GM18870 (cell line): Measurements from ENCODE around the gene MREG.

ENCODE experiments used
- ATAC-seq: cut with Tn5 transposase; IDR thresholded peaks from one replicate; pipeline ENCODE4 v1.9.1; 2021; ENCODE audit warnings: moderate library complexity; ENCODE audit not compliant: unreplicated experiment

The MREG gene

GRCh38 chr2:215898363-215898762, 115.0 kb downstream of the MREG start:
- no peak for ATAC-seq

- no peak for ATAC-seq
Measured at GRCh38 chr2:215896921-215897320, 116.4 kb downstream of the MREG start.

GRCh38 chr2:215895330-215895729, 118.0 kb downstream of the MREG start:
- no peak for ATAC-seq
